ENCODE results near the gene CCER1.

Gene CCER1

GRCh38 chr12:90970911-90971310 lies 15.9 kb upstream of the CCER1 start:
- Histone ChIP-seq H3K4me1 (ENCODE audit: low read length) (peaks cover 2% of the 10 kb centered on the region), H2AFZ (ENCODE audit: low read depth, low read length) (no peak overlapping the region), H3K27me3 (ENCODE audit: low read depth, low read length) (no peaks in the 10 kb centered on the region), H3K9me3 (ENCODE audit: insufficient read depth, low read length) (no peaks in the 10 kb centered on the region), H3K4me3 (ENCODE audit: low read length) (no peak overlapping the region), H3K36me3 (replicated peaks; ENCODE audit: low read depth, low read length) (no peaks in the 10 kb centered on the region), H3K27ac (ENCODE audit: low read length) (no peak overlapping the region), H3K9ac (ENCODE audit: low read length) (no peak overlapping the region), H3K79me2 (ENCODE audit: low read length) (no peaks in the 10 kb centered on the region), H4K20me1 (ENCODE audit: insufficient read depth, low read length) (no peaks in the 10 kb centered on the region), H3K4me2 (ENCODE audit: low read length) (no peak overlapping the region)
- TF ChIP-seq CTCF (IDR thresholded peaks at IDR 0.05; ENCODE audit: low read depth, low read length) (no peak), EZH2phosphoT487 (IDR thresholded peaks at IDR 0.05; ENCODE audit: low read depth) (no peak)

GRCh38 chr12:90970471-90970870 lies 15.5 kb upstream of the CCER1 start:
- Histone ChIP-seq H3K36me3 (replicated peaks; ENCODE audit: low read depth, low read length) (no peaks in the 10 kb centered on the region), H4K20me1 (ENCODE audit: insufficient read depth, low read length) (no peaks in the 10 kb centered on the region), H3K4me2 (ENCODE audit: low read length) (no peak overlapping the region), H3K27ac (ENCODE audit: low read length) (no peak overlapping the region), H3K9ac (ENCODE audit: low read length) (no peak overlapping the region), H3K27me3 (ENCODE audit: low read depth, low read length) (no peaks in the 10 kb centered on the region), H2AFZ (ENCODE audit: low read depth, low read length) (no peak overlapping the region), H3K4me1 (ENCODE audit: low read length) (peaks cover 2% of the 10 kb centered on the region), H3K4me3 (ENCODE audit: low read length) (no peak overlapping the region), H3K79me2 (ENCODE audit: low read length) (no peaks in the 10 kb centered on the region), H3K9me3 (ENCODE audit: insufficient read depth, low read length) (no peaks in the 10 kb centered on the region)
- no peak for TF ChIP-seq CTCF (IDR thresholded peaks at IDR 0.05; ENCODE audit: low read depth, low read length)
- TF ChIP-seq EZH2phosphoT487 (IDR thresholded peaks at IDR 0.05; ENCODE audit: low read depth): no peak

GRCh38 chr12:90969851-90970250 lies 14.9 kb upstream of the CCER1 start:
- H3K27ac ChIP-seq (ENCODE audit: low read length): no peak overlapping the region
- H3K4me2 ChIP-seq (ENCODE audit: low read length): no peak overlapping the region
- 0 out of 2 replicates have a peak overlapping the region, but pooled peaks have one; percentile 13 for H2AFZ ChIP-seq (ENCODE audit: low read depth, low read length)
- no peaks in the 10 kb centered on the region for H3K79me2 ChIP-seq (ENCODE audit: low read length)
- H3K4me1 ChIP-seq (ENCODE audit: low read length): peaks cover 8% of the 10 kb centered on the region
- TF ChIP-seq CTCF (IDR thresholded peaks at IDR 0.05; ENCODE audit: low read depth, low read length): no peak
- no peak for TF ChIP-seq EZH2phosphoT487 (IDR thresholded peaks at IDR 0.05; ENCODE audit: low read depth)
- H3K9ac ChIP-seq (ENCODE audit: low read length): no peak overlapping the region
- no peaks in the 10 kb centered on the region for H4K20me1 ChIP-seq (ENCODE audit: insufficient read depth, low read length)
- H3K4me3 ChIP-seq (ENCODE audit: low read length): no peak overlapping the region
- H3K9me3 ChIP-seq (ENCODE audit: insufficient read depth, low read length): no peaks in the 10 kb centered on the region
- no peaks in the 10 kb centered on the region for H3K27me3 ChIP-seq (ENCODE audit: low read depth, low read length)
- H3K36me3 ChIP-seq (replicated peaks; ENCODE audit: low read depth, low read length): no peaks in the 10 kb centered on the region

- Histone ChIP-seq H3K4me1 (ENCODE audit: low read length) (peaks cover 9% of the 10 kb centered on the region), H3K4me2 (ENCODE audit: low read length) (no peak overlapping the region), H2AFZ (ENCODE audit: low read depth, low read length) (no peak overlapping the region), H3K4me3 (ENCODE audit: low read length) (no peak overlapping the region), H4K20me1 (ENCODE audit: insufficient read depth, low read length) (no peaks in the 10 kb centered on the region), H3K27me3 (ENCODE audit: low read depth, low read length) (no peaks in the 10 kb centered on the region), H3K27ac (ENCODE audit: low read length) (no peak overlapping the region), H3K9me3 (ENCODE audit: insufficient read depth, low read length) (no peaks in the 10 kb centered on the region), H3K9ac (ENCODE audit: low read length) (no peak overlapping the region), H3K79me2 (ENCODE audit: low read length) (no peaks in the 10 kb centered on the region), H3K36me3 (replicated peaks; ENCODE audit: low read depth, low read length) (no peaks in the 10 kb centered on the region)
- TF ChIP-seq CTCF (IDR thresholded peaks at IDR 0.05; ENCODE audit: low read depth, low read length): no peak
- TF ChIP-seq EZH2phosphoT487 (IDR thresholded peaks at IDR 0.05; ENCODE audit: low read depth): no peak
Measured at GRCh38 chr12:90969346-90969745, 14.4 kb upstream of the CCER1 start.
